NCI-H2171 (cell line): ENCODE measurements around the gene CMTM7.

Experiments
- DNase-seq: peaks from one replicate; lab custom pipeline; 2025; lab: John Stamatoyannopoulos, UW

CMTM7 gene

GRCh38 chr3:32391643-32392535 is at the start of gene CMTM7:
Gene CMTM7, plus strand, starts transcription at chr3:32391853. Its CDS starts 54 bp downstream, at chr3:32391907.
- DNase-seq: no peak

- no peak for DNase-seq
Observed at GRCh38 chr3:32347343-32348125, 44.1 kb upstream of the CMTM7 start.

- DNase-seq: no peak
Observed at GRCh38 chr3:32349184-32349583, 42.5 kb upstream of the CMTM7 start.

GRCh38 chr3:32352563-32352962 is 39.1 kb upstream of the CMTM7 start:
- no peak for DNase-seq

GRCh38 chr3:32353351-32353750 is 38.3 kb upstream of the CMTM7 start:
- no peak for DNase-seq

- DNase-seq: no peak
Observed at GRCh38 chr3:32354362-32354778, 37.3 kb upstream of the CMTM7 start.

GRCh38 chr3:32355751-32356291 is 35.8 kb upstream of the CMTM7 start:
- DNase-seq: no peak

GRCh38 chr3:32359766-32360492 is 31.7 kb upstream of the CMTM7 start:
- no peak for DNase-seq

GRCh38 chr3:32360493-32360827 is 31.2 kb upstream of the CMTM7 start:
- no peak for DNase-seq

GRCh38 chr3:32366638-32367397 is 24.8 kb upstream of the CMTM7 start:
- DNase-seq: no peak

GRCh38 chr3:32367442-32367841 is 24.2 kb upstream of the CMTM7 start:
- DNase-seq: peak; percentile 1

- DNase-seq: no peak
Observed at GRCh38 chr3:32371461-32372212, 20.0 kb upstream of the CMTM7 start.

- no peak for DNase-seq
Observed at GRCh38 chr3:32372213-32372490, 19.5 kb upstream of the CMTM7 start.

GRCh38 chr3:32373276-32373675 is 18.4 kb upstream of the CMTM7 start:
- peak; percentile 64 for DNase-seq

- no peak for DNase-seq
Observed at GRCh38 chr3:32373844-32374243, 17.8 kb upstream of the CMTM7 start.

GRCh38 chr3:32374788-32375595 is 16.7 kb upstream of the CMTM7 start:
- DNase-seq: no peak

GRCh38 chr3:32375596-32375930 is 16.1 kb upstream of the CMTM7 start:
- DNase-seq: no peak

GRCh38 chr3:32376115-32376514 is 15.5 kb upstream of the CMTM7 start:
- DNase-seq: no peak

GRCh38 chr3:32379831-32380500 is 11.7 kb upstream of the CMTM7 start:
- DNase-seq: no peak

GRCh38 chr3:32381922-32382321 is 9.7 kb upstream of the CMTM7 start:
- no peak for DNase-seq
